CD4-positive, alpha-beta T cell treated with Interleukin-15 for 1 hour (primary cell): ENCODE measurements around the gene NPR3.
"Not testable (repeated sequence)": the region's sequence is repeated elsewhere in the genome, so short reads cannot be mapped to it uniquely, and the experiment has no call there.

Experiments used
- DNase-seq: peaks from one replicate; pipeline ENCODE4 v3.0.0-alpha.2; 2020

The NPR3 gene

DNA sequence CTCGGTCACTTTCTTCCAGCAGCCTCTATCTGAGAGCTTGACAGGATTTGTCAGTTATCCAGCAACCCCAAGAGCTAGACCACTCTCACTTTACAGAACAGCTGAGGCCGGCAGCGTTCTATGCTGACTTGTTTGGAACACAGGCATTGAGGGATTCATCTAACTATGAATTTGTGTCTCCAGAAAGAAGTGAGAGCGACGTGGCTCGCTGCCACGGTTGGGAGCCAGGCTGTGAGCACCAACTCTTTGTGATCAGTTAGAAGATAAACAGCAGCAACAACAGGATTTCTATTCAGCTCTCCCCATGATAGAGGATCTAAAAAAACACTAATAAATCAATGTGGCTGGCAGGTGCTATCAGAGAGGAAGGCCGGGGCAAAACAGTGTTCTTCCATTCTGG lies 58.6 kb downstream of the NPR3 start:
- no peak for DNase-seq

DNA sequence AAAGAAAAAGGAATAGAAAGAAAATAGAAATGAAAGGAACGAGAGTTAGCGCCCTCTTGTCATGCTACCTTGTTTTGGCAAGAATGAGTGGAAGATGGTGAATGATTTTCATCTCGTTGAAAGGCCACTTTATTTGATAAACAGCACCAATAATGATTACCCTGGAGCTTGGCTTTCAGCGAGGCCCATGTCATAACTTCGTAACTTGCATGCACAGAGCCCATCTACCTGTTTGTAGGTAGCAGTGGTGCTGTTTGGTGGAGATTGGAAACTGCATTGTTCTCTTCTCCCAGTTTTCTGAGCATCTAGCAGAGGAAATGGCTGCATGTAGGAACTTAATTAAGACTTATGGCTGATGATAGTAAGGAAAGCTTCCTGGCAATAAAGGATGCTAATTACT lies 59.3 kb downstream of the NPR3 start:
- DNase-seq, result no peak

DNA sequence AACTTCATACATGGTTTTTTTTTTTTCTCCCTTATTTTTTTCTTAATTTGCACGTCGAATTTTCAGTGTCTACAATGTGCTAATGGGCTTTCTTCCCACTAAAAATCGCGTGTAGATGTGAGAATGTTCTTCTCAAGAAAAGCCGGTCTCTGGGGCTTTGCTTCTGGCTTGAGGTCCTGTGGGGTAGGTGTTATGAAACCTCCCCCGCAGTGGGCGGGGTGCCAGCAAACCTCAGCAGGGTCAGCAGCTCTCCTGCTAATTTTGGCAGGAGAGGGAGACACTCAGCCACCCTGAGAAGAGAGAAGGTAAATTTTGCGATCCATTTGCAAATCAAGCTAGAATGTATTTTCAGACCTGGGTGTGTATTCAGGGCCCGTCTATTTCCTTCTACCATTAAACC lies 59.9 kb downstream of the NPR3 start:
- DNase-seq, result no peak

DNA sequence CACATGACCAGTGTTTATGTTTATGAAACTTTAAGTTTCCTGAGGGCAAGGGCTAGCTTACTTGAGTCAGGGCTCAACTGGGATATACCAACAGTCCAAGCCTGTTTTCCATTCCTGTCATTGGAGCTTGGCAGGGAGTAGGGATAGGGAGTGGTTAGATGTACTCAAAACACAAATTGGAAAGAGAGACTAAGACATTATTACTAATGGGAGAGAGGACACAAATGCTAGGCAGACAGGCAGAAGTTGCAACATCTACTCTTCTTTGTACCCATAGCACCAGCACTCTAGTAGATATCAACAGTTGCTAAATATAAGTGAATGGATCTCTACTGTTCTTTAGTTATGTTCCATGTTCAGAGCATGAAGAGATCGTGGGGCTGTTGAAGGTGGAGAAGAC lies 62.8 kb downstream of the NPR3 start:
- DNase-seq, result no peak

DNA sequence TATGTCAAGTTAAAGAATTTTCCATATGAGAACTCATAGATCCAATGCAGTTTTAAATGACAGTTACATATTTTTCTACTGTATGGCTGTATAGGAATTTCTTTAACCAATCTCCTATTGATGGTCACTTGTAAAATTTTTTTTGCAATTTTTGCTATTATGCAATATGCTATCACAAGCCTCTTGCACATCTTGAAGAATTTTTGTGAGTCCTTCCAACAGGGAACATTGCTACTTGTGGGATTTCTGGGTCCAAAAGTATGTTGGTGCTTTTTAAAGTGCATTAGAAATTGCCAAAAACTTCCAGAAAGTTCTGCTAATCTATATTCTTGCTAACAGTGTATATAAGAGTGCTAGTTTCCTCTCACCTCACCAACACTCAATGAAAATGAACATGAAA lies 65.1 kb downstream of the NPR3 start:
- DNase-seq, result no peak

DNA sequence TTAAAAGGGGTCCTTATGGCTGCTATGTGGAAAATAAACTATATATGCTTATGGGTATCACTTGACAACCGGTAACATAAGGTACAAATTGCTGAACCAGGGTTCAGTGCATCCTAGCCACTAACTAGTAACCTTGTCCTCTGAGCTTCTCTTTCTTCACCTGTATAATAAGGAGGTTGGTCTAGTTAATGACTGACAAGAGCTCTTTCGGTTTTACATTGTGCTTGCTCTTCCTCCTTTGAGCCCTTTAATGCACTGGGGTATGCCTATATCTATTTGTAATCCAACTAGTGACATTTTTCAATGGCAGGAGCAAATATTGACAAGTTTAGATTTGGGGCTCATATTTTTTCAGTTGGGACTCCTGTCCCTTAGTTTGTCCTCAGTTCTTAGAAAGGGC lies 66.1 kb downstream of the NPR3 start:
- DNase-seq, result no peak

DNA sequence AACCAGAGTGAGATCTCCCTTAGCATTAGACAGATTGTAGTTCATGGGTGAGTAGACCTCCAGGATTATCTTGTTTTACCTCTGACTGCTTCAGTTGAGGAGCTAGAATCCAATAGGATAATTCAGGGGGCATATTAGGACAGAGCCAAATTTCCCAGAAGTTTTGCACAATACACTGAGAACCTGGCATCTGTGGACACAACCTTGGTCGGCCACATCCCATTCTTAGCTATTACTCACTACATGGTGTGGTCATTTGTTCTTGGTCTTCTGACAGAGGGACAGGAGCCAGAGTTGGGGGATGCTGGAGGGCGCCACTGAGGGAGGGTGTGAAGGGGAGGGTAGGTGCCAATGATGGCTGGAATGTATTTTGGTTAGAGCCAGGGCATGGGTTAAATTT lies 66.6 kb downstream of the NPR3 start:
- DNase-seq, result no peak

DNA sequence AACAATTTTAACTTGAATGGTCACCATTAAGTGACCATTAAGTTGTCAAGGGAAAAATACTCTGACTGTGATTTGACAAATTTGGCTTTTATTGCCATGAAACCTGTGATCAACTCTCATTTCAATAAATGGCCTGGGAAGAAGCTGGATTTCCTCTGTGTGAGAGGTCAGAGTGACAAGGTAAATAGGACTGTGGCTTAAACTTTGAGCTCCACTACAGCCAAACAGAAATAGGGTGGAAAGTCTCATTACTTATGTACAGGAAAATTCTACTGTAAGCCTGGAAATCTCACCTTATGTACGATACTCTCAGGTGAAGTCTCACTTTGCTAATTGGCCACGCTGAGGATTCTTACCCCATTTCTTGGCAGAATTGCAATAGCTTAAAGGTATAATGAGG lies 67.3 kb downstream of the NPR3 start:
- DNase-seq, result no peak

DNA sequence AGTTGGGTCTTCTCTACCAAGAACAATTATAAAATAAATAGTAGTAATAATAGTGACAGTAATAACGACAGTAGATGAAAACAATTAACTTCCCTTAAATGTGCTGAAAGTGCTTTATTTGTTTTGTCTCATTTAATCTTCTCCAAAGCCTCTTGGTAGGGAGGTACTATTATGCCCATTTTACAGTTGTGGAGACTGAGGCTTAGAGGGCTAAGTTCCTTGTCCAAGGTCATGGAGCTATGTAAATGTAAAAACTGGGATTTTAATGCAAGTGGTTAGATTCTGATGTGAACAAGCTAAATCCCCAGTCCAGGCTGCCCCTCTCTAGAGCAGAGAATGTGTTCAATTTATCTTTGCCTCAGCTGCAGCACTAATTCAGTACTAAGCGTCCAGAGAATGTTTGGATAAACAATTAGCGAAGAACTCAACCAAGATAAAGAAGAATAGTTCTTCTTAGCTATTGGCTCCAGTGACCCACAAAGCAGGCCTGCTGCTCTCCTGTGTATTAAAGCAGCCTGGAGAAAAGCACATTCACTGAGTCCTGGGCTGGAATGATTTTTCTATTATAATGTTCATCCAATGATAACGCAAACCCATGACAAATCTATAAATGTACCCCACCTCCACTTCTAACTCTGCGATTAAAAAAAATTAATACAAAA lies 68.8 kb downstream of the NPR3 start:
- DNase-seq, result no peak

DNA sequence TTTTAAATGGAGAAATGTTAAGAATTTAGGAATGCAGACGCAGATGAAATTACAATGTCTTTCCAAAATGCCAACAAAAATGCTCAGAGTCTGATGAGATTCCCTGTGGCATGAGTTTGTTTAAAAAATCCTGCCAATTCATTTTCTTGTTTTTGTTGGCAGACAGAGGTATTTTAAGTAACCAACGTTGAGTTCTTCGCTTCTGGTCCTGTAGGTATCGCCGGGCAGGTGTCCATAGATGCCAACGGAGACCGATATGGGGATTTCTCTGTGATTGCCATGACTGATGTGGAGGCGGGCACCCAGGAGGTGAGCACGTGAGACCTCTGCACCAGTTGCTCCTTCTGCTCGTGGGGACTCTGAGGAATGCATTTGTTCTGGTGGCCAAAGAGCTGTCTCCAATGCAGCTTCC lies 69.4 kb downstream of the NPR3 start:
- no peak for DNase-seq

DNA sequence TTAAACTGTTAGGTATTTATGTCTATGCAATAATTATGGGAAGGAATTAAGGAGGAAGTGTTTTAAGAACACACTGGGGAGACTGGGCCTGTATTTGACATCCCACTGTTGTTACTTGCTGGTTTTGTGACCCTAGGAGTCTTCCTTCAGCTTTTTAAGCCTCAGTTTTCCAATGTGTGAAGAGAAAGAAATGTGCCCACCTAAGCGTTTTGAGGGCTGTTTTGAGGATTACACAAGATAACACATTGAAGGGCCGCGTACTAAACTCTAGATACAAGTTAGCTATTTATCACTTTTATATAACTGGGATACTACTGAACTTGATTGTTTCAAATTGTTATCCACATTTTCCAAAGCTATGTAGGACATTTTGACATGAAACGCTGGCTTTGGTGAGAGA lies 72.5 kb downstream of the NPR3 start:
- DNase-seq, result no peak

DNA sequence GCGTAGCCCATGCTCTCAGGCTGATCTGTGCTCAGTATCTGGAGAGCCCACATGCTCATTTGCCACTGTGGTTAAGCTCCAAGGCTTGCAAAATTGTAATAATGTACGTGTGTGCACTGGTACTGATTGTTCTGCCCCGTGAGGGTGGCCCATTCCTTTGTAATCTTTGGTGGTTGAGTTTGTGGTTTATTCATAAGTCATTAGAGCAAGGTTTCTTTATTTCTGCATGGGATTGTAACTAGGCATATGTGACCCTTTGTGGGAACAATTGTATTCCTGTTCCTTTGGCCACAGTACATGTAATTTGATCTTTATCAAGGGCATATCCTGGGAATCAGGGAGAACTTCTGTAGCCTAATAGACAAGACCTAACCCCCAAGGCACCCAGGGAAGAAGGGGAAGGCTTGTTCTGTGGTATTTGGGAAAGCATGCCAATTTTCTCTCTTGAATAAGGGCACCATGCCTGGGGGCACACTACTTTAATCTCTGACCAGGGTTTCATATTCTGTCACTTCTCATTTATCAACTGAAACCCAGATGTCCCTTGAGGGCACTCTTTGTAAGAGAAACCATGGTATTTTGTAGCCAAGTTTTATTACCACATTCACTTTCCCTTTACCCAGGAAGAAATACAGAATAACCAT lies 74.6 kb downstream of the NPR3 start:
- DNase-seq, result no peak

DNA sequence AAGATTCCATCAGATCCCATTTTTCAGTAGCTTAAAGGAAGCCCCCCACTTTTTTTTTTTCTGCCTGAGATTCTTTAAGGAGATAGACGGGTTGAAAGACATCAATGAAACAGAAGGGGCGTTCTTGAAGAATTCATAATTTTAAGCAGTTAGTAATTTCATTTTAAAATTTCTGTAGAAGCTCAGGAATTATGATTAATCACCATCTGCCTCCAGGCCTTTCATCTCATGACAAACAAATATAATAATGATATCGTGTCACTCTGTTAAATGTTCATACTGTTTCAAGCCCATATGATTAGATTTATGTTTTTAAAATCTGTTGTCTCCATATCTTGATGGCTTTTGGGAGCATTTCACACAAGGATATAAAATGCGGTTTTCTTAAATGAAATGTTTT lies 75.2 kb downstream of the NPR3 start:
- no peak for DNase-seq

DNA sequence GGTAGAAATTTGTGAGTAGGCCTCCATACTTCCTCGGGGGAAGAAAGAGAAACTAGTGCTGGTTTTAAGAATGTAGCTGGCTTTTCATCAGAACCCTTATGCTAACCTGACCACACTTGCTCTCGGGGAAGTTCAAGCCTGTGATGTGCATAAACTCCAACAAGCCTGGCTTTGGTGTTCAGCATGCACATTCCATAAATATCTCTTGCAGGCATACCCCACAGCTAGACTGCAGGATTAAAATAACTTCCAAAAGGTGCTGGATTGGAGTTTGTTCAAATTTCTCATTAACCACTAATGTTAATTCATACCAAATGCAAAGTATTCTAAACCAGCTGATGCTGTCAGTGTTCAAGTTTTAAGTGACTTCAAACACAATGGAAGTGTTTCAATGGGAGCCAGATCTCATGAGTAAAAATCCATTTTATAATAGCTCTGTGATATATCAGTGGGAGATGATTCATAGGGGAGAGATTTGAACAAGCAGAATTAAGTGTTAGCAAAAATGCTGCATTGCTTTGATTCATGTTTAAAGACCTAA lies 79.4 kb downstream of the NPR3 start:
- no peak for DNase-seq

DNA sequence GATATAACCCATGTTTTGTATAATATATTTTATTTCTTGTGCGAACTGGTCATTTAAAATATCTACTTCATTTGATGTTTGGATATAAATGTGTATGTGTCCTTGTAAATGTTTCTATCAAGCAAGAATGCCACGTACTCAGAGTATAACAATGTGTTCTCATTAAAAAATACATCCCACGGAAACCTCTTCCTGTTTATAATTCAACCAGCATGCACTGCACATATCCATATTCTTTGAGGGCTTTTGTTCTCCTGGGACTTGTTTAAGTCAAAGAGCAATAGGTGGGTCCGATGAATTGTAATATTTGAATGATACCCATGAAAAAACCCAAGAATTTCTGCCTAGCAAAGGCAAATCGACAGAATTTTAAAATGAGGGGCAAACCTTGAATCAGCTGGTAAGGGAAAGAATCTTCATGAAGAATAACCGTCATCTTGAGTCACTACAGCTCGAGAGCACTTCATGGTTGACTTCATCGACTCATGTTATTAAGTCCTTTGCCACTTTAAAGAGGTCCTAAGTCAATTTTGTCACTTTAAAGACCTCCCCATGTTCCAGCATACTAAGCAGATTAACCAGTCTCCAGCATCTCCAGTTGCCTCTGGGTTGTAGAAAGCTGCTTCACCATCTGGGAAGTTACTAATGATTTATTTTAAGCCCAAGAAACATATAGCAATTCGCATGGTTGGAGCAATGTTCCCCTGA lies 80.6 kb downstream of the NPR3 start:
- DNase-seq, result no peak

DNA sequence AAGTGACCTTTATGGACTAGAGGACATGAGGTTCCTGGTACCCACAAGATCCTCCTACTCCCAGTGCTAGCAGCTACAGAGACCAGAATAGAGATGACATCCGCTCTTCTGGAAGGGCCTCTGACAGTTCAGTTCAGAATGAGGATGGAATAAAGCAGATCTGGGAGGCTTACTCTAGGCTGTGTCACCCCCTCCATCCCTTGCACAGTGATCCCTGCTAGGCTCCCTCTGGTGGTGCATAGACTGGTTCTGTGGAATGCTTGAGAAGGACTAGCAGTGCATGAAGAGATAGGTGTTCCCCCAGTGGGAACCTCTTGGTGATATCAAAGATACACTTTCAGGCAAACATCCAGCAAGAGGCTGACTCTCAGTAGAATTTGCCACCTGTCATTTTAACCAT lies 83.0 kb downstream of the NPR3 start:
- DNase-seq, result no peak

DNA sequence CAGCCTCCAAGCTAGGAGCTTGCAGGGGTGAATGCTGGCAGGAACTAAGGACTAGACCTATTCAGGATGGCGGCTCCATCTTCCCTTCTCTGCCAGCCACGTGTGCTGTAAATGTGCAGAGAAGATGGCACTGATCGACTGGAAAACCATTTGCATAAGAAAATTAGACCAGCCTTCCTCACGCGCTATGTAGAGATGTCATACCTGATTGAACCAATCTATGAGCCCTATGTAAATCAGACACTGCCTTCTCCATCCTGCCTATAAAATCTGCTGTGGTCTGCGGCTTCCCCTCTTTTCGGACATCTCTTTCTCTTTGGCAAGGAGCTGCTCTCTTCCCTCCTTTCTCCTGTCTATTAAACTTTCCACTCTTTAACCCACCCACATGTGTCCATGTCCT lies 91.6 kb downstream of the NPR3 start:
- no peak for DNase-seq

DNA sequence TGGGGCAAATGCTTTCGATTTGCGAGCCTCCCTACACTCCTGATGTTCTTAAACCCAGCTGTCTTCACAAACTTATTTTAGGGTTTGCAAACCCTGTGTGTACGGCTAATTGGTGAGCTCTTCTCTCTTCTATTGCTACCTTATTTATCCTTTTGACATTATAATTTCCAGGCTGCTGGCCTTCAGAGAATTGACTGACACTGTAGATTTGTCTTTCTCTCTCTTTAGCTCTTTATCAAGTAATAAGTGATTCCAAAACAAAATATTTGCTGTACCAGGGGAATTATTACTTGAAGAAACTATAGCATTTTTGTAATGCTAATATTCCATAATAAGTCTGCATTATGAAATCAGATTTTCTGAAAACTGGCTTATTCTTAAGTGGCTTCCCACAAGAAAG lies 92.5 kb downstream of the NPR3 start:
- DNase-seq, result no peak

DNA sequence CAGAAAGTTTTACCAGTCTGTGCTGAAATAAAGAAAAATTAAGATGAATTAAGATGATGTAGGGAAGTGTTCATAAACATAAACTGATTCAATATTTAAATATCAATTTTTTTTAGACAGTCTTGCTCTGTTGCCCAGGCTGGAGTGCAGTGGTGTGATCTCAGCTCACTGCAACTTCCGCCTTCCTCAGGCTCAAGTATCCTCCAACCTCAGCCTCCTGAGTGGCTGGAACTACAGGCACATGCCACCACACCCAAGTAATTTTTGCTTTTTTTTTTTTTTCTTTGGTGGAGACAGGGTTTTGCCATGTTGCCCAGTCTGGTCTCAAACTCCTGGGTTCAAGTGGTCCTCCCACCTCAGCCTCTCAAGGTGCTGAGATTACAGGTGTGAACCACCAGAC lies 94.3 kb downstream of the NPR3 start:
- not testable (repeated sequence) for DNase-seq

DNA sequence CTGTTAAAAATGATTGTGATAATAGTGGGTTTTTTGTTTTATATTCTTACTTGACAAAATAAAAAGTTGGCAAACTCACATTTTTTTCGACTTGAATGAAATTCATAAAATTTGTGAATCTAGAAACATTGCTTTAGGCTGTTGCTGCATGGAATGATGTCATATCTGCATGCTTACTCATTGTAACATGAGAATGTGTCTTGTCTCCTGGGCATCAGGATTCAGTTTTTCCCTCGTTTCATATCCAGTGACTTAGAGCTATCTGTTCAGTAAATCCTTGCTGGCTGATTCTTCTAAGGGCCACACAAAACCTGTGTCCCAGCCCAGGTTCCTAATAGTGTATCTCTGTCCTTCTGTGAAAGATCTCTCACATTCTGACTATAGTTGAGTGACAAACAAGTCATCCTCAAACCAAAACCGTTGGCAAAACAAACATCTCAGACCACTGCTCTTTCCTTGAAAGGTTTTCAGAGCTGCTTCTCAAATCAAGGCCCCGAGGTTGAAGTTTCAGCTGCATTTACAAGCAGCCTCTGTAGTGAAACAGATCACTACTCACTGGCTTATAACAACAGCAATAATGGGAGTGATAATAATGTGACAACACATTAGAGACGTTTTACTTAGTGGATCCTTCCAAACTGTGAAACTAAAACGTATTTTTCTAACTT lies 95.0 kb downstream of the NPR3 start:
- no peak for DNase-seq

DNA sequence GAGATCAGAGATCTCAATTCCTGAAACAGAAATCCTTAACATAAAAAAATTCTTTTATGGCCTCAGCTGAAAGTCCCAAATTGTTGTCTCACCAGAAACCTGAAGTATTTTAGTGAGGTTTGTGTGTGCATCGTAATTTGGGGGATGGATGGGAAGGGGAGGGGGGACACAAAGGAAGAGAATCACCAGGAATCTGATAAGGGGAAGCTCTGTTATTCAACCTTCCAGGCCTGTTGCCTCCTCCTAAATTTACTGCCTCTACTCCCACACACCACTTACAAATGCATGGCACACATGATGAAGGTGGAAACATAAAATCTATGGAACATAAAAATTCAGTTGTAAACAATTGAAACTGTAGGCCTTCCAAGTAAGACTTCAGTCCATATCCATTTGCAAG lies 97.7 kb downstream of the NPR3 start:
- no peak for DNase-seq

DNA sequence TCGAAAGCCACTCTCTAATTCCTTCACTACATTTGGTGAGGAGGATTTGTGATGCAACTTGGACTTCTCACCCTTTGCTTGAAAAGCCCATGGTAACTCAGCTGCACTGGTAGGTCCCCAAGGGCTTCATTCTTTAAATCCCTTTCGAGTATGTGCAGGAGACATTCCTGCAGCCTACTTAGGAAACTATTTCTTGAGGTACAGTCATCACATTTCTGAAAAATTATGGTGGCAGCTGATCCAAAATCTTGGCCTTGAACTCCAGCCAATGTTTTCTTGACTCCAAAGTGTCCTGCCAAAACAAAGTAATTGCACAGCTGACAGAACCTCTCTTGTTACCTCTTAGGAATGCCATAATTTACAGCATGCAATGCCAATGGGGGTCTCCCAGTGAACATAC lies 99.7 kb downstream of the NPR3 start:
- no peak for DNase-seq

DNA sequence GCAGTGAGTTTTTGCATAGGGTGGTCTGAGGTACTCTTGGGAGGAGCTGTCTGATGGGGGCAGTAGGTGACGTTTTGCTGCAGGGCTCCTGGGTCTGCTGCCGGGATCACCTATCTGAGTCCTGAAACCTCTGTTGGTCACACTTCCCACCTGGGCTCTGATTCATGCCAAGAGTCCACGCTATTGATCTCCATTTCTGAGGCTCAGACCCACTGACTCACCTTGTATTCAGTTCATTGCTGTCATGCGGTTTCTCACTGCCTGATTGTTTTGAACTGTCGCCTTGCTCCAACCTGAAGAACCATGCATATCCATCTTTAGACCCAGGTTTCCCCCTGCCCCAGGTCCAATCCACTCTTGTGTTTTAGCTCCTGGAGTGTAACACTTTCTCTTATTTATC lies 101.3 kb downstream of the NPR3 start:
- no peak for DNase-seq

DNA sequence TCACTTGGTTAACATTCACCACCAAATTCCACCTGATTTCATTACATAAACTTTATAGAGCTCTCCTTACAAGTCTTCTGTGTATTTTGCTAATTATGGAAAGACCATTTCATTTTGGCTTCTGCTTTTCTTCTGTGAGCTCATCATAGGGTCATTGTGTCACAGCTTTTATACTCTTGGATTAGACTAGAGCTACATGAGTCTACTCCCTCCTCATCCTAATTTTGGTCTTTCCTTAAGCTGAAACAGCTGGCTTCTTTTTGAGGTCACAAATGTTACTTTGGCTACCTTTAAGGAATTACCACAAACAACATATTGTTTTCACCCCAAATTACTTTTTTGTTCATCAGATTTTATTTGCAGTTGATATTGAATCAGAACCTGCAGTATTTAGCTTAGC lies 103.0 kb downstream of the NPR3 start:
- DNase-seq, result no peak
